Choroid plexus epithelial cell (primary cell): ENCODE measurements around the gene BHLHE41.

Experiments
- DNase-seq: peaks from one replicate; pipeline ENCODE4 v3.0.0-alpha.2; 2010; ENCODE audit warnings: low read depth
- H3K4me3 ChIP-seq: 2 replicates; pipeline ENCODE4 v1.5.1; 2011; ENCODE audit warnings: low read depth, mild to moderate bottlenecking, control low read depth, low read length, moderate library complexity
- TF ChIP-seq, protein P1 (sequence below): conservative IDR thresholded peaks from 2 replicates; pipeline ENCODE4 v1.5.1; 2011; ENCODE audit warnings: low read depth, mild to moderate bottlenecking, control low read depth, inconsistent platforms, low read length, moderate library complexity

BHLHE41 gene

GRCh38 chr12:26086936-26087335 lies 37.9 kb downstream of the BHLHE41 start:
- TF ChIP-seq, protein P1, sequence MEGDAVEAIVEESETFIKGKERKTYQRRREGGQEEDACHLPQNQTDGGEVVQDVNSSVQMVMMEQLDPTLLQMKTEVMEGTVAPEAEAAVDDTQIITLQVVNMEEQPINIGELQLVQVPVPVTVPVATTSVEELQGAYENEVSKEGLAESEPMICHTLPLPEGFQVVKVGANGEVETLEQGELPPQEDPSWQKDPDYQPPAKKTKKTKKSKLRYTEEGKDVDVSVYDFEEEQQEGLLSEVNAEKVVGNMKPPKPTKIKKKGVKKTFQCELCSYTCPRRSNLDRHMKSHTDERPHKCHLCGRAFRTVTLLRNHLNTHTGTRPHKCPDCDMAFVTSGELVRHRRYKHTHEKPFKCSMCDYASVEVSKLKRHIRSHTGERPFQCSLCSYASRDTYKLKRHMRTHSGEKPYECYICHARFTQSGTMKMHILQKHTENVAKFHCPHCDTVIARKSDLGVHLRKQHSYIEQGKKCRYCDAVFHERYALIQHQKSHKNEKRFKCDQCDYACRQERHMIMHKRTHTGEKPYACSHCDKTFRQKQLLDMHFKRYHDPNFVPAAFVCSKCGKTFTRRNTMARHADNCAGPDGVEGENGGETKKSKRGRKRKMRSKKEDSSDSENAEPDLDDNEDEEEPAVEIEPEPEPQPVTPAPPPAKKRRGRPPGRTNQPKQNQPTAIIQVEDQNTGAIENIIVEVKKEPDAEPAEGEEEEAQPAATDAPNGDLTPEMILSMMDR: no peak
- no peak for DNase-seq
- no peak overlapping the region for H3K4me3 ChIP-seq

- TF ChIP-seq, protein P1: no peak
- no peak for DNase-seq
- no peak overlapping the region for H3K4me3 ChIP-seq
Observed at GRCh38 chr12:26080911-26081310, 43.9 kb downstream of the BHLHE41 start.

DNA sequence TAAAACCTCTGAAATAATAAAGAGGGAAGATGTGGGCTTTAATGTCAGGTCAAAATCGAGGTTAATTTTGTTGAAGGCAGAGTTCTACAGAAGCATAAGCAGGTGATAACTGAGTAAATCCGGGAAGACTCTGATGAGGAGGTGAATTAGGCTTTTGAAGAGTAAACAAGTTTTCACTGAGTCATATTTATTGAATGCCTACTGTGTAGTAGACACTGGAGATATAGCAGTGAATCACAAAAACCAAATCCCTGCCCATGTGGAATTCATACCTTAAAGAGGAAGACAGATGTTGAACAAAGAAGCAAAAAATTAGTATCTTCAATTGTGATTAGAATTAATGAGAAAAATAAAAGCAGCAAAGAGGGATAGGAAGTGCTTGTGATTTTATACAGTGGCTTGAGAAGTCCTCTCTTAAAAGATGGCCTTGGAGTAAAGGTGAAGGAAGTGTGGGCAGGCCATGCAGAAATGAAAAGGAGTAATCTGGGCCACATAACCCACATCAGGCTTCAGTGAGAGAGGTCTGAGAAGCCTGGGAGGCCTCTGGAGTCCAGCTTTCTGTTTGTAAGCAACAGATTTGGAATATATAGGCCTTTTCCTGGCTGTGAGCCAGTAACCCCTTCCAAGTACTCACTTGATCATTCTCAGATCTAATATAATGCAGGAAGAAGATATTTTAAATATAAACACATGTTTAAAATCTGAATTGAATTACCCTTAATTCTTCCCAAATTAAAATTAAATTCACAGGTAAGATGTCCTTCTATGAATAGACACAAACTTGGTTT lies 46.7 kb downstream of the BHLHE41 start:
- DNase-seq: peak; percentile 28
- H3K4me3 ChIP-seq: no peak overlapping the region
- TF ChIP-seq, protein P1: no peak
